PFSK-1 (cell line): ENCODE results near the gene LDAH.

Source experiments
- POLR2AphosphoS5 ChIP-seq: IDR thresholded peaks from 2 replicates; pipeline ENCODE4 v1.6.1; 2012; ENCODE audit warnings: low read depth, mild to moderate bottlenecking, control low read depth, low read length, moderate library complexity
- REST ChIP-seq, 2 experiments: IDR thresholded peaks; 2 replicates each; pipeline versions ENCODE4 v1.6.1 to v1.8.0; 2011 to 2012; ENCODE audit warnings: low read depth in 2 of 2, low read length in 2 of 2, control low read depth in 1 of 2, inconsistent platforms in 1 of 2, mild to moderate bottlenecking in 1 of 2, moderate library complexity in 1 of 2; ENCODE audit not compliant: insufficient read depth in 1 of 2
- SIN3A ChIP-seq: IDR thresholded peaks from 2 replicates; pipeline ENCODE4 v1.6.1; 2012; ENCODE audit warnings: mild to moderate bottlenecking, low read length, moderate library complexity, borderline replicate concordance; ENCODE audit not compliant: insufficient read depth
- TAF1 ChIP-seq: IDR thresholded peaks from 2 replicates; pipeline ENCODE4 v1.6.1; 2012; ENCODE audit warnings: low read length, control low read depth, borderline replicate concordance; ENCODE audit not compliant: insufficient read depth

GRCh38 chr2:20640411-20641122, 182.3 kb downstream of the LDAH start:
- TF ChIP-seq POLR2AphosphoS5, result no peak
- TF ChIP-seq SIN3A, result no peak
- no peak for TF ChIP-seq REST (IDR thresholded peaks at IDR 0.05; ENCODE audit: insufficient read depth in 1 of 2, low read depth in 2 of 2, low read length in 2 of 2)
- no peak for TF ChIP-seq TAF1
